HUES6 (cell line): ENCODE data around the gene AMBRA1.

Experiments
- H3K27ac ChIP-seq: 2 replicates; pipeline ENCODE4 v1.7.0; 2013; ENCODE audit warnings: low read depth, mild to moderate bottlenecking, low read length, inconsistent platforms
- H3K27me3 ChIP-seq: 2 replicates; pipeline ENCODE4 v1.6.1; 2013; ENCODE audit warnings: low read length; ENCODE audit not compliant: control insufficient read depth, insufficient read depth
- H3K36me3 ChIP-seq: 2 replicates; pipeline ENCODE4 v1.6.1; 2013; ENCODE audit warnings: low read length; ENCODE audit not compliant: control insufficient read depth, insufficient read depth
- H3K4me1 ChIP-seq: 2 replicates; pipeline ENCODE4 v1.6.1; 2013; ENCODE audit warnings: low read length; ENCODE audit not compliant: control insufficient read depth, insufficient read depth
- H3K4me3 ChIP-seq: 2 replicates; pipeline ENCODE4 v1.5.1; 2013; ENCODE audit warnings: low read depth, low read length
- H3K9ac ChIP-seq: one replicate; pipeline ENCODE4 v1.6.1; 2013; ENCODE audit warnings: mild to moderate bottlenecking, low read length
- H3K9me3 ChIP-seq: 2 replicates; pipeline ENCODE4 v1.6.1; 2013; ENCODE audit warnings: low read depth, low read length; ENCODE audit not compliant: control insufficient read depth, insufficient read depth

Gene AMBRA1

GRCh38 chr11:46498179-46498578, 95.6 kb downstream of the AMBRA1 start:
- Histone ChIP-seq H3K36me3 (peaks cover 10% of the 10 kb centered on the region), H3K27me3 (no peaks in the 10 kb centered on the region), H3K27ac (no peak overlapping the region), H3K4me3 (no peak overlapping the region), H3K4me1 (no peaks in the 10 kb centered on the region), H3K9ac (no peak overlapping the region), H3K9me3 (no peaks in the 10 kb centered on the region)

GRCh38 chr11:46497498-46497897, 96.3 kb downstream of the AMBRA1 start:
- no peaks in the 10 kb centered on the region for H3K4me1 ChIP-seq

GRCh38 chr11:46493791-46494190, 100.0 kb downstream of the AMBRA1 start:
- no peaks in the 10 kb centered on the region for H3K9me3 ChIP-seq
- peaks cover 10% of the 10 kb centered on the region for H3K36me3 ChIP-seq
- H3K4me3 ChIP-seq = no peak overlapping the region
- no peak overlapping the region for H3K9ac ChIP-seq
- no peak overlapping the region for H3K27ac ChIP-seq
- H3K27me3 ChIP-seq = no peaks in the 10 kb centered on the region
- H3K4me1 ChIP-seq = no peaks in the 10 kb centered on the region

More at GRCh38 chr11:46497498-46497897, 96.3 kb downstream of the AMBRA1 start:
- Histone ChIP-seq H3K4me3 (no peak overlapping the region), H3K27ac (no peak overlapping the region), H3K36me3 (peaks cover 8% of the 10 kb centered on the region), H3K27me3 (no peaks in the 10 kb centered on the region), H3K9me3 (no peaks in the 10 kb centered on the region), H3K9ac (no peak overlapping the region)

- no peaks in the 10 kb centered on the region for H3K27me3 ChIP-seq
- H3K27ac ChIP-seq = no peak overlapping the region
- H3K4me1 ChIP-seq = no peaks in the 10 kb centered on the region
- no peak overlapping the region for H3K4me3 ChIP-seq
- no peaks in the 10 kb centered on the region for H3K9me3 ChIP-seq
- H3K36me3 ChIP-seq = peaks cover 10% of the 10 kb centered on the region
- no peak overlapping the region for H3K9ac ChIP-seq
Observed at GRCh38 chr11:46492532-46492931, 101.3 kb downstream of the AMBRA1 start.

GRCh38 chr11:46491661-46492330, 102.0 kb downstream of the AMBRA1 start:
- no peaks in the 10 kb centered on the region for H3K9me3 ChIP-seq

GRCh38 chr11:46490666-46491065, 103.2 kb downstream of the AMBRA1 start:
- no peaks in the 10 kb centered on the region for H3K4me1 ChIP-seq
- H3K9ac ChIP-seq = no peak overlapping the region
- no peaks in the 10 kb centered on the region for H3K9me3 ChIP-seq
- H3K27ac ChIP-seq = no peak overlapping the region
- H3K4me3 ChIP-seq = no peak overlapping the region
- no peaks in the 10 kb centered on the region for H3K27me3 ChIP-seq
- H3K36me3 ChIP-seq = peaks cover 10% of the 10 kb centered on the region

More at GRCh38 chr11:46491661-46492330, 102.0 kb downstream of the AMBRA1 start:
- H3K36me3 ChIP-seq = peaks cover 10% of the 10 kb centered on the region
- H3K27ac ChIP-seq = no peak overlapping the region
- no peaks in the 10 kb centered on the region for H3K4me1 ChIP-seq
- H3K9ac ChIP-seq = no peak overlapping the region
- no peaks in the 10 kb centered on the region for H3K27me3 ChIP-seq
- no peak overlapping the region for H3K4me3 ChIP-seq

- Histone ChIP-seq H3K4me3 (no peak overlapping the region), H3K27ac (no peak overlapping the region), H3K9ac (no peak overlapping the region), H3K9me3 (no peaks in the 10 kb centered on the region), H3K36me3 (peaks cover 10% of the 10 kb centered on the region), H3K27me3 (no peaks in the 10 kb centered on the region), H3K4me1 (no peaks in the 10 kb centered on the region)
Observed at GRCh38 chr11:46489656-46490560, 103.9 kb downstream of the AMBRA1 start.

GRCh38 chr11:46485856-46486443, 107.9 kb downstream of the AMBRA1 start:
- Histone ChIP-seq H3K27me3 (no peaks in the 10 kb centered on the region), H3K9ac (no peak overlapping the region), H3K27ac (no peak overlapping the region), H3K4me1 (no peaks in the 10 kb centered on the region), H3K4me3 (no peak overlapping the region), H3K36me3 (0 out of 2 replicates have a peak, but pooled peaks cover 4% of the 10 kb centered on the region), H3K9me3 (no peaks in the 10 kb centered on the region)

GRCh38 chr11:46484101-46484500, 109.7 kb downstream of the AMBRA1 start:
- Histone ChIP-seq H3K36me3 (0 out of 2 replicates have a peak, but pooled peaks cover 2% of the 10 kb centered on the region), H3K27me3 (no peaks in the 10 kb centered on the region), H3K4me3 (no peak overlapping the region), H3K27ac (no peak overlapping the region), H3K9ac (no peak overlapping the region), H3K9me3 (no peaks in the 10 kb centered on the region), H3K4me1 (no peaks in the 10 kb centered on the region)

GRCh38 chr11:46480909-46481308, 112.9 kb downstream of the AMBRA1 start:
- Histone ChIP-seq H3K9me3 (no peaks in the 10 kb centered on the region), H3K27ac (no peak overlapping the region), H3K36me3 (0 out of 2 replicates have a peak, but pooled peaks cover 2% of the 10 kb centered on the region), H3K4me3 (no peak overlapping the region), H3K27me3 (no peaks in the 10 kb centered on the region), H3K9ac (no peak overlapping the region), H3K4me1 (no peaks in the 10 kb centered on the region)
